Thyroid gland (tissue), 4 donors: ENCODE data around the gene SPINK1. TPM values are rescaled to one million over a fixed set of nuclear protein-coding genes. Genes with fewer than 3 reads are reported as not detected.

Source experiments
- DNase-seq, 2 donors: peaks; one replicate each; pipeline ENCODE4 v3.0.0-alpha.2; 2019
- H3K27ac ChIP-seq, 3 donors: fragments of 200-600 bp; sonication (generic); 1 replicate in 2 of 3; 2 replicates in 1 of 3; pipeline ENCODE4 v1.5.1; 2016 to 2019; ENCODE audit warnings: mild to moderate bottlenecking in 1 of 3, moderate library complexity in 1 of 3
- H3K27me3 ChIP-seq: fragments of 200-600 bp; sonication (generic); one replicate; pipeline ENCODE4 v1.5.1; 2019
- H3K36me3 ChIP-seq, 2 donors: fragments of 200-600 bp; sonication (generic); one replicate each; pipeline ENCODE4 v1.5.1; 2016 to 2019
- H3K4me1 ChIP-seq, 2 donors: fragments of 200-600 bp; sonication (generic); one replicate each; pipeline ENCODE4 v1.5.1; 2017 to 2019
- H3K4me3 ChIP-seq, 3 donors: fragments of 200-600 bp; sonication (generic); replicated peaks in 1 of 3; 1 replicate in 2 of 3; 2 replicates in 1 of 3; pipeline ENCODE4 v1.5.1; 2016; ENCODE audit warnings: mild to moderate bottlenecking in 1 of 3
- H3K9me3 ChIP-seq: fragments of 200-600 bp; sonication (generic); one replicate; pipeline ENCODE4 v1.5.1; 2017
- CTCF ChIP-seq, 6 experiments: fragments of 200-600 bp in 3 of 6; fragments of 450-650 bp in 3 of 6; sonication (generic) in 3 of 6; IDR thresholded peaks; one replicate each; pipeline ENCODE4 v1.5.1; 2016 to 2019; ENCODE audit warnings: antibody characterized with exemption in 6 of 6, mild to moderate bottlenecking in 2 of 6, inconsistent platforms in 1 of 6, moderate library complexity in 1 of 6
- POLR2A ChIP-seq, 2 donors: fragments of 450-650 bp; IDR thresholded peaks; one replicate each; pipeline ENCODE4 v1.6.1; 2017; ENCODE audit warnings: antibody characterized with exemption in 2 of 2, mild to moderate bottlenecking in 2 of 2, moderate library complexity in 1 of 2
- WGBS, 2 donors: methylation state at CpG; one replicate each; pipeline ENCODE4 v1.1.5; 2017; 5-methylcytosine and 5-hydroxymethylcytosine counted together
- intact Hi-C: fragments of 100-400 bp; cut with DNase I; formaldehyde crosslinking; loops from one replicate; pipeline ENCODE4 v1.15.1; 2023
- total RNA-seq, 4 donors: library from RNA; depleted of rRNA; stranded (reverse); fragments of >200 nt; gene quantifications; one replicate each; pipeline ENCODE4 v1.2.3, GENCODE V29; 2016

The SPINK1 gene
- total RNA-seq, 4 donors from 2014 or later, result not detected

- H3K4me1 ChIP-seq, result no peaks in the 10 kb centered on the region
- intact Hi-C loops, result no loop called here
- H3K27ac ChIP-seq, result no peak overlapping the region
Measured at GRCh38 chr5:147788023-147788422, 43.4 kb downstream of the SPINK1 start.

GRCh38 chr5:147786142-147786541, 45.3 kb downstream of the SPINK1 start:
- no peaks in the 10 kb centered on the region for H3K9me3 ChIP-seq
- H3K27ac ChIP-seq, result no peak overlapping the region
- TF ChIP-seq CTCF (IDR thresholded peaks at IDR 0.05) (no peak), POLR2A (IDR thresholded peaks at IDR 0.05) (no peak)
- intact Hi-C loops, result no loop called here
- no peaks in the 10 kb centered on the region for H3K4me1 ChIP-seq
- WGBS, 2 donors, result 83 to 93% methylated on average over 2 of the region's 2 CpGs
- H3K27me3 ChIP-seq, result no peaks in the 10 kb centered on the region
- DNase-seq, result no peak
- H3K4me3 ChIP-seq, result no peak overlapping the region
- H3K36me3 ChIP-seq, result no peaks in the 10 kb centered on the region

More at GRCh38 chr5:147788023-147788422, 43.4 kb downstream of the SPINK1 start:
- no peaks in the 10 kb centered on the region for H3K27me3 ChIP-seq
- no peak overlapping the region for H3K4me3 ChIP-seq
- no peaks in the 10 kb centered on the region for H3K9me3 ChIP-seq
- no peak for TF ChIP-seq CTCF (IDR thresholded peaks at IDR 0.05)
- TF ChIP-seq POLR2A (IDR thresholded peaks at IDR 0.05), result no peak
- no peak for DNase-seq
- H3K36me3 ChIP-seq, result no peaks in the 10 kb centered on the region

GRCh38 chr5:147784146-147784987, 47.1 kb downstream of the SPINK1 start:
- DNase-seq, result no peak
- Histone ChIP-seq H3K27me3 (no peaks in the 10 kb centered on the region), H3K36me3 (no peaks in the 10 kb centered on the region), H3K4me3 (no peak overlapping the region), H3K9me3 (no peaks in the 10 kb centered on the region), H3K4me1 (no peaks in the 10 kb centered on the region), H3K27ac (no peak overlapping the region)
- 75 to 76% methylated on average over 8 of the region's 8 CpGs for WGBS, 2 donors
- TF ChIP-seq POLR2A (IDR thresholded peaks at IDR 0.05), result no peak
- intact Hi-C loops, result no loop called here

GRCh38 chr5:147782110-147783028, 49.1 kb downstream of the SPINK1 start, which contains the start of gene JAKMIP2:
JAKMIP2 (minus strand) TSS chr5:147782728; CDS start chr5:147671806, 110,922 bp downstream.
- Histone ChIP-seq H3K27me3 (no peaks in the 10 kb centered on the region), H3K9me3 (no peaks in the 10 kb centered on the region), H3K4me3 (no peak within 1 kb of the TSS), H3K36me3 (no peaks in the 10 kb centered on the region), H3K27ac (no peak within 1 kb of the TSS), H3K4me1 (no peaks in the 10 kb centered on the region)
- no peak for TF ChIP-seq CTCF (IDR thresholded peaks at IDR 0.05)
- 4 to 6% methylated on average over 18 to 19 of the region's 19 CpGs for WGBS, 2 donors
- intact Hi-C loops, result no loop called here
- DNase-seq, result peak; percentile 6 to 22

GRCh38 chr5:147780924-147781573, 50.4 kb downstream of the SPINK1 start:
- DNase-seq, result no peak
- intact Hi-C loops, result no loop called here
- no peaks in the 10 kb centered on the region for H3K36me3 ChIP-seq
- 80 to 86% methylated on average over 5 of the region's 5 CpGs for WGBS, 2 donors
- no peak overlapping the region for H3K27ac ChIP-seq
- no peaks in the 10 kb centered on the region for H3K9me3 ChIP-seq
- H3K4me3 ChIP-seq, result no peak overlapping the region
- TF ChIP-seq POLR2A (IDR thresholded peaks at IDR 0.05) (no peak), CTCF (IDR thresholded peaks at IDR 0.05) (no peak)
- H3K4me1 ChIP-seq, result no peaks in the 10 kb centered on the region
- no peaks in the 10 kb centered on the region for H3K27me3 ChIP-seq
